Measurements from ENCODE around the gene NUP214. TPM values are rescaled to one million over a fixed set of nuclear protein-coding genes. Genes with fewer than 3 reads are reported as not detected.

NUP214 gene
- total and polyA plus RNA-seq, 2 of the 8 experiments (the other 6 are each of a cell fraction or from before 2014, with no cell fraction given), result 28.6 to 50.2 TPM

GRCh38 chr9:131090025-131090787, 35.2 kb upstream of the NUP214 start:
- no peak overlapping the region for H2AK5ac ChIP-seq (ENCODE audit: low read depth, low read length)
- no peak overlapping the region for H3K4me3 ChIP-seq (ENCODE audit: extremely low read depth in 1 of 4, insufficient read depth in 2 of 4, low read depth in 3 of 4, low read length in 4 of 4)
- no peaks in the 10 kb centered on the region for H3K79me2 ChIP-seq (ENCODE audit: control insufficient read depth in 1 of 2, insufficient read depth in 2 of 2, low read length in 2 of 2)
- H3K14ac ChIP-seq (ENCODE audit: insufficient read length), result no peak overlapping the region
- no peak overlapping the region for H3K27ac ChIP-seq (ENCODE audit: low read depth, low read length)
- ChIA-PET CTCF (ENCODE audit: partially characterized antibody) (interaction anchor here (0.6 to 1.3 kb wide), 3 partner anchors 11 to 537 kb away, joined by 3 read pairs; no protein-coding TSS in a partner anchor), POLR2A (ENCODE audit: partially characterized antibody) (interaction anchor here (1.1 to 29.0 kb wide), 2 partner anchors 9 to 28 kb away, joined by 4 to 751 read pairs; partner anchors contain the start of gene NUP214)
- no peak overlapping the region for H3K9ac ChIP-seq (replicated peaks in 1 of 4; ENCODE audit: extremely low read depth in 1 of 4, low read depth in 3 of 4, low read length in 3 of 4)
- H2BK12ac ChIP-seq (ENCODE audit: low read depth, low read length), result no peak overlapping the region
- H3K79me1 ChIP-seq (ENCODE audit: low read depth, low read length), result no peaks in the 10 kb centered on the region; the same call in 1 of the 2 replicates
- peaks cover 0 to 3% of the 10 kb centered on the region in 2 experiments for H4K20me1 ChIP-seq (replicated peaks in 1 of 2; ENCODE audit: control insufficient read depth in 1 of 2, insufficient read depth in 2 of 2, low read length in 2 of 2)
- no peak overlapping the region for H3K4ac ChIP-seq (replicated peaks; ENCODE audit: insufficient read length, low read depth, low read length)
- DNase-seq (ENCODE audit: low read depth in 1 of 2, low spot score in 2 of 2) (no peak), FAIRE-seq (no peak)
- no peak overlapping the region for H3K56ac ChIP-seq (replicated peaks; ENCODE audit: insufficient read length, low read depth, low read length)
- H3K4me2 ChIP-seq (ENCODE audit: insufficient read depth in 1 of 2, low read depth in 2 of 2, low read length in 2 of 2), result no peak overlapping the region
- H3K36me3 ChIP-seq (ENCODE audit: control insufficient read depth in 2 of 4, insufficient read depth in 4 of 4, low read length in 3 of 4), result no peaks in the 10 kb centered on the region
- H3K4me1 ChIP-seq (replicated peaks in 1 of 4; ENCODE audit: control insufficient read depth in 3 of 4, insufficient read depth in 4 of 4, low read length in 3 of 4), result peaks cover 0 to 2% (median 0%) of the 10 kb centered on the region in 4 experiments; a peak in 1 of 7 replicates
- TF ChIP-seq EGR1 (IDR thresholded peaks at IDR 0.05; ENCODE audit: borderline replicate concordance, low read depth, low read length) (no peak), TCF12 (IDR thresholded peaks at IDR 0.05; ENCODE audit: low read depth, low read length) (no peak), RAD21 (IDR thresholded peaks at IDR 0.05 in 1 of 2, conservative IDR thresholded peaks at IDR 0.05 in 1 of 2; ENCODE audit: low read depth in 2 of 2, low read length in 2 of 2) (no peak), CHD2 (IDR thresholded peaks at IDR 0.05; ENCODE audit: low read length) (no peak), HDAC2 (IDR thresholded peaks at IDR 0.05; ENCODE audit: borderline replicate concordance in 1 of 2, low read depth in 2 of 2, low read length in 2 of 2) (no peak), CTCF (IDR thresholded peaks at IDR 0.05; ENCODE audit: control extremely low read depth in 1 of 3, insufficient read depth in 1 of 3, low read depth in 1 of 3, low read length in 3 of 3) (no peak), NRF1 (IDR thresholded peaks at IDR 0.05; ENCODE audit: low read depth, low read length) (no peak), CREB1 (IDR thresholded peaks at IDR 0.05) (no peak)
- 88% methylated on average over 13 of the region's 13 CpGs; no CpG with 5 or more reads in 1 of the 2 experiments for WGBS, 2 experiments (ENCODE audit: extremely low coverage in 1 of 2, insufficient coverage in 1 of 2, insufficient read length in 1 of 2, insufficient replicate concordance in 2 of 2, low coverage in 1 of 2, low lambda C conversion rate in 2 of 2, missing lambda C conversion rate in 1 of 2)
- H4K91ac ChIP-seq (replicated peaks; ENCODE audit: insufficient read length, low read length), result no peak overlapping the region
- no peak overlapping the region for H3K23ac ChIP-seq (ENCODE audit: insufficient read length)
- H2BK120ac ChIP-seq (replicated peaks; ENCODE audit: low read depth, low read length), result no peak overlapping the region
- H2BK20ac ChIP-seq (ENCODE audit: low read length), result no peak overlapping the region
- no peaks in the 10 kb centered on the region for H3K9me3 ChIP-seq (ENCODE audit: insufficient read depth in 2 of 2, low read depth in 1 of 2, low read length in 1 of 2)
- no peak overlapping the region for H2BK15ac ChIP-seq (ENCODE audit: low read length)
- no peak overlapping the region for H2AFZ ChIP-seq (ENCODE audit: low read length)
- H3K27me3 ChIP-seq (replicated peaks in 1 of 4; ENCODE audit: control insufficient read depth in 3 of 4, extremely low read depth in 1 of 4, insufficient read depth in 3 of 4, low read length in 3 of 4), result no peaks in the 10 kb centered on the region; a peak in 1 of 7 replicates
- no peak overlapping the region for H4K8ac ChIP-seq (ENCODE audit: extremely low read depth, insufficient read depth, low read length)
- H4K5ac ChIP-seq (ENCODE audit: insufficient read length, low read depth, low read length), result no peak overlapping the region
- no peak overlapping the region for H3K18ac ChIP-seq (ENCODE audit: extremely low read depth, low read length)
- no peaks in the 10 kb centered on the region for H3K23me2 ChIP-seq (ENCODE audit: low read depth, low read length)
- H2BK5ac ChIP-seq (ENCODE audit: low read depth, low read length), result no peak overlapping the region

Measured in H1 (cell line).